ENCODE results near the gene PPDPF. TPM values are rescaled to one million over a fixed set of nuclear protein-coding genes. Genes with fewer than 3 reads are reported as not detected.

The PPDPF gene
- total RNA-seq, 1 donor from 2014 or later = 251 TPM

- peaks cover 2% of the 10 kb centered on the region for H3K9me3 Mint-ChIP-seq (ENCODE audit: unreplicated experiment)
- Histone ChIP-seq H3K4me1 (ENCODE audit: insufficient read depth, low read length) (peaks cover 3% of the 10 kb centered on the region), H3K9me3 (ENCODE audit: insufficient read depth, low read depth, low read length) (no peaks in the 10 kb centered on the region), H4K20me1 (ENCODE audit: insufficient read depth, low read length) (peaks cover 7% of the 10 kb centered on the region), H3K27me3 (ENCODE audit: insufficient read depth, low read length) (peaks cover 7% of the 10 kb centered on the region), H3K9ac (ENCODE audit: low read length) (no peak overlapping the region), H3K36me3 (ENCODE audit: insufficient read depth, low read length) (no peaks in the 10 kb centered on the region), H3K4me3 (ENCODE audit: insufficient read depth, low read depth, low read length) (no peak overlapping the region), H3K79me2 (ENCODE audit: insufficient read depth, low read length) (no peaks in the 10 kb centered on the region), H3K4me2 (ENCODE audit: low read length) (no peak overlapping the region), H2AFZ (ENCODE audit: low read depth, low read length) (no peak overlapping the region), H3K27ac (ENCODE audit: low read depth, low read length) (no peak overlapping the region)
- peaks cover 37% of the 10 kb centered on the region for H3K27me3 Mint-ChIP-seq (ENCODE audit: low read depth, unreplicated experiment)
- no peak overlapping the region for H3K27ac Mint-ChIP-seq (ENCODE audit: unreplicated experiment)
- H3K36me3 Mint-ChIP-seq (ENCODE audit: low read depth, unreplicated experiment) = peaks cover 2% of the 10 kb centered on the region
- TF ChIP-seq, protein P1, sequence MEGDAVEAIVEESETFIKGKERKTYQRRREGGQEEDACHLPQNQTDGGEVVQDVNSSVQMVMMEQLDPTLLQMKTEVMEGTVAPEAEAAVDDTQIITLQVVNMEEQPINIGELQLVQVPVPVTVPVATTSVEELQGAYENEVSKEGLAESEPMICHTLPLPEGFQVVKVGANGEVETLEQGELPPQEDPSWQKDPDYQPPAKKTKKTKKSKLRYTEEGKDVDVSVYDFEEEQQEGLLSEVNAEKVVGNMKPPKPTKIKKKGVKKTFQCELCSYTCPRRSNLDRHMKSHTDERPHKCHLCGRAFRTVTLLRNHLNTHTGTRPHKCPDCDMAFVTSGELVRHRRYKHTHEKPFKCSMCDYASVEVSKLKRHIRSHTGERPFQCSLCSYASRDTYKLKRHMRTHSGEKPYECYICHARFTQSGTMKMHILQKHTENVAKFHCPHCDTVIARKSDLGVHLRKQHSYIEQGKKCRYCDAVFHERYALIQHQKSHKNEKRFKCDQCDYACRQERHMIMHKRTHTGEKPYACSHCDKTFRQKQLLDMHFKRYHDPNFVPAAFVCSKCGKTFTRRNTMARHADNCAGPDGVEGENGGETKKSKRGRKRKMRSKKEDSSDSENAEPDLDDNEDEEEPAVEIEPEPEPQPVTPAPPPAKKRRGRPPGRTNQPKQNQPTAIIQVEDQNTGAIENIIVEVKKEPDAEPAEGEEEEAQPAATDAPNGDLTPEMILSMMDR (IDR thresholded peaks at IDR 0.05; ENCODE audit: insufficient read depth, low read depth, low read length) = no peak
- no peak for TF ChIP-seq EZH2 (IDR thresholded peaks at IDR 0.05; ENCODE audit: insufficient read depth, low read length)
- DNase-seq (ENCODE audit: low read depth) = no peak
- no peak overlapping the region for H3K4me3 Mint-ChIP-seq (ENCODE audit: unreplicated experiment)
- H3K4me1 Mint-ChIP-seq (ENCODE audit: low read depth, unreplicated experiment) = no peaks in the 10 kb centered on the region
- no peak for FAIRE-seq
Measured at GRCh38 chr20:63484236-63484635, 36.3 kb upstream of the PPDPF start.

DNA sequence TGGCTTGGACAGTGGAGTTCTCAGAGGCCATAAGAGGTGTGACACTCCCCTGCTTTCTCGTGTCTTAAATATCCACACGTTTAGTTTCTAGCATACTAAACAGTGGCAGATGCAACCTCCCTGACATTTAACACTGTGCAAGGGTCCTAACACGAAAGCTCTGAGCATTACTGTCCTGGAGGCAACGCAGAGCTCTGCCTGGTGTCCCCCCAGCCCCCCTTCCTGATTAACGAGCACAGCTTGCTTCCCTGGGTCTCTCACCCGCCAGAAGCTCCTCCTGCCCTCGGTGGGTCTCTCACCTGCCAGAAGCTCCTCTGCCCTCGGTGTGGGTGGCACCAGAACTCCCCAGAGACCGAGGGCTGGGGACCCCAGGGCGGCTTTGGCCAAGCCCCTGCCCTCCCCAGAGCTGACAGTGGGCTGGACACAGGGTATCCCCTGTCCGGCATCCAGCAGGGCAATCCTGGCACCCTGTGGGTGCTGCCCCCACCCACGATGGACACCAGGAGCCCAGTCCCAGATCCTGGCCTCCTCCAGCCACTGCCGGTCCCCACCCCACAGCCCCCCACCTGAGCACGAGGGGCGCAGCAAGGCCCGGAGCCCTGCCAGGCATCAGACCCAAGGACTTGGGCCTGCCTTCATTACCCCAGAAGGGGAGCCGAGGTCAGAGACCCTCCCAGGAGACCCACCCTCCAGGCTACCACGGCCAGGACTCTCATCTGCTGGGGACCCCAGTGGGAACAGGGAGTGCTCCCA lies 35.7 kb upstream of the PPDPF start:
- FAIRE-seq (no peak), DNase-seq (ENCODE audit: low read depth) (no peak)
- Histone ChIP-seq H3K4me2 (ENCODE audit: low read length) (no peak overlapping the region), H3K36me3 (ENCODE audit: insufficient read depth, low read length) (no peaks in the 10 kb centered on the region), H3K4me3 (ENCODE audit: insufficient read depth, low read depth, low read length) (no peak overlapping the region), H3K9me3 (ENCODE audit: insufficient read depth, low read depth, low read length) (no peaks in the 10 kb centered on the region), H2AFZ (ENCODE audit: low read depth, low read length) (no peak overlapping the region), H4K20me1 (ENCODE audit: insufficient read depth, low read length) (peaks cover 7% of the 10 kb centered on the region), H3K9ac (ENCODE audit: low read length) (no peak overlapping the region), H3K27me3 (ENCODE audit: insufficient read depth, low read length) (peaks cover 7% of the 10 kb centered on the region), H3K79me2 (ENCODE audit: insufficient read depth, low read length) (no peaks in the 10 kb centered on the region), H3K27ac (ENCODE audit: low read depth, low read length) (no peak overlapping the region), H3K4me1 (ENCODE audit: insufficient read depth, low read length) (peaks cover 3% of the 10 kb centered on the region)
- Mint-ChIP-seq H3K4me1 (ENCODE audit: low read depth, unreplicated experiment) (no peaks in the 10 kb centered on the region), H3K27me3 (ENCODE audit: low read depth, unreplicated experiment) (peaks cover 39% of the 10 kb centered on the region), H3K4me3 (ENCODE audit: unreplicated experiment) (no peak overlapping the region), H3K27ac (ENCODE audit: unreplicated experiment) (no peak overlapping the region), H3K36me3 (ENCODE audit: low read depth, unreplicated experiment) (peaks cover 2% of the 10 kb centered on the region), H3K9me3 (ENCODE audit: unreplicated experiment) (peaks cover 2% of the 10 kb centered on the region)
- no peak for TF ChIP-seq EZH2 (IDR thresholded peaks at IDR 0.05; ENCODE audit: insufficient read depth, low read length)
- TF ChIP-seq, protein P1 (IDR thresholded peaks at IDR 0.05; ENCODE audit: insufficient read depth, low read depth, low read length) = no peak

GRCh38 chr20:63486300-63486855 lies 34.2 kb upstream of the PPDPF start:
- no peak for TF ChIP-seq EZH2 (IDR thresholded peaks at IDR 0.05; ENCODE audit: insufficient read depth, low read length)
- TF ChIP-seq, protein P1 (IDR thresholded peaks at IDR 0.05; ENCODE audit: insufficient read depth, low read depth, low read length) = no peak
- H3K4me3 ChIP-seq (ENCODE audit: insufficient read depth, low read depth, low read length) = no peak overlapping the region
- no peak overlapping the region for H2AFZ ChIP-seq (ENCODE audit: low read depth, low read length)
- peaks cover 3% of the 10 kb centered on the region for H3K4me1 ChIP-seq (ENCODE audit: insufficient read depth, low read length)
- DNase-seq (ENCODE audit: low read depth) = no peak
- FAIRE-seq = no peak
- H3K9ac ChIP-seq (ENCODE audit: low read length) = no peak overlapping the region
- Mint-ChIP-seq H3K4me3 (ENCODE audit: unreplicated experiment) (no peak overlapping the region), H3K27ac (ENCODE audit: unreplicated experiment) (peak overlapping the region; percentile 81), H3K9me3 (ENCODE audit: unreplicated experiment) (peaks cover 3% of the 10 kb centered on the region), H3K36me3 (ENCODE audit: low read depth, unreplicated experiment) (peaks cover 2% of the 10 kb centered on the region), H3K27me3 (ENCODE audit: low read depth, unreplicated experiment) (peaks cover 35% of the 10 kb centered on the region), H3K4me1 (ENCODE audit: low read depth, unreplicated experiment) (no peaks in the 10 kb centered on the region)
- no peak overlapping the region for H3K27ac ChIP-seq (ENCODE audit: low read depth, low read length)
- H4K20me1 ChIP-seq (ENCODE audit: insufficient read depth, low read length) = peaks cover 7% of the 10 kb centered on the region
- no peaks in the 10 kb centered on the region for H3K36me3 ChIP-seq (ENCODE audit: insufficient read depth, low read length)
- H3K27me3 ChIP-seq (ENCODE audit: insufficient read depth, low read length) = peaks cover 4% of the 10 kb centered on the region
- no peaks in the 10 kb centered on the region for H3K9me3 ChIP-seq (ENCODE audit: insufficient read depth, low read depth, low read length)
- no peaks in the 10 kb centered on the region for H3K79me2 ChIP-seq (ENCODE audit: insufficient read depth, low read length)
- no peak overlapping the region for H3K4me2 ChIP-seq (ENCODE audit: low read length)

Data from astrocyte (in vitro differentiated cells and primary cell).